K562 (cell line): ENCODE measurements around the gene B4GALNT4. TPM values are rescaled to one million over a fixed set of nuclear protein-coding genes. Genes with fewer than 3 reads are reported as not detected.

Experiments
- ATAC-seq: fragments of 200-7000 bp; cut with Tn5 transposase; 3 replicates; pipeline ENCODE4 v1.9.1; 2020; ENCODE audit warnings: moderate library complexity
- BruUV-seq: library from RNA; stranded (reverse); fragments of 400-500 nt; replicated peaks from 2 replicates; lab custom pipeline; 2021; lab: Mats Ljungman, UMichigan
- CTCF ChIA-PET: fragments of 300-600 bp; formaldehyde crosslinking; extraction: SDS; loops from one replicate; lab custom pipeline; 2021; ENCODE audit warnings: low intra/inter-chr PET ratio; lab: Yijun Ruan, JAX
- POLR2A ChIA-PET: fragments of 300-600, 350-650 bp; sonication (Branson Sonifier 250); formaldehyde crosslinking; extraction: SDS; loops from one replicate; lab custom pipeline; 2021; ENCODE audit warnings: antibody characterized with exemption, inconsistent platforms; lab: Yijun Ruan, JAX
- DNase-seq, 4 experiments: peaks; one replicate each; pipeline versions ENCODE4 v3.0.0 to v3.0.0-alpha.2; 2011 to 2018; ENCODE audit warnings: low spot score in 3 of 4, mixed read lengths in 3 of 4; ENCODE audit errors: extremely low read depth in 1 of 4
- FAIRE-seq: peaks from 2 replicates; lab custom pipeline; 2011; peaks lifted over from hg19 to GRCh38; lab: Jason Lieb, UNC
- H2AFZ ChIP-seq: 2 replicates; pipeline ENCODE4 v1.6.0; 2011; ENCODE audit warnings: low read depth, low read length, control low read depth, inconsistent platforms
- H3K27ac ChIP-seq: fragments of 200-600 bp; 3 replicates; pipeline ENCODE4 v1.8.0; 2011; ENCODE audit warnings: low read depth, mild to moderate bottlenecking, control low read depth, inconsistent platforms, low read length, moderate library complexity, mixed read lengths; ENCODE audit errors: extremely low read depth
- H3K27me3 ChIP-seq, 2 experiments: fragments of 300-600 bp in 1 of 2; 2 replicates in 1 of 2; 3 replicates in 1 of 2; pipeline versions ENCODE4 v1.6.0 to v1.8.0; 2011; ENCODE audit warnings: inconsistent platforms in 2 of 2, low read length in 2 of 2, mild to moderate bottlenecking in 1 of 2, mixed read lengths in 1 of 2, moderate library complexity in 1 of 2; ENCODE audit not compliant: control insufficient read depth in 2 of 2, insufficient read depth in 2 of 2
- H3K36me3 ChIP-seq: fragments of 300-600 bp; 3 replicates; pipeline ENCODE4 v1.8.0; 2011; ENCODE audit warnings: mild to moderate bottlenecking, low read length, inconsistent platforms; ENCODE audit not compliant: control insufficient read depth, insufficient read depth
- H3K4me1 ChIP-seq, 2 experiments: fragments of 200-600 bp in 1 of 2; replicated peaks in 1 of 2; 2 replicates in 1 of 2; 3 replicates in 1 of 2; pipeline versions ENCODE4 v1.5.1 to v1.8.0; 2011; ENCODE audit warnings: inconsistent platforms in 2 of 2, low read length in 2 of 2, mild to moderate bottlenecking in 1 of 2, mixed read lengths in 1 of 2, moderate library complexity in 1 of 2; ENCODE audit not compliant: control insufficient read depth in 2 of 2, insufficient read depth in 2 of 2
- H3K4me2 ChIP-seq: 2 replicates; pipeline ENCODE4 v1.6.1; 2011; ENCODE audit warnings: low read length, control low read depth, inconsistent platforms, mixed read lengths; ENCODE audit not compliant: insufficient read depth
- H3K4me3 ChIP-seq: fragments of 200-600 bp; sonication (generic), shearing (Covaris generic); 2 replicates; pipeline ENCODE4 v1.5.1; 2016; ENCODE audit warnings: control low read depth, inconsistent platforms
- H3K79me2 ChIP-seq: fragments of 200-600 bp; 3 replicates; pipeline ENCODE4 v1.8.0; 2011; ENCODE audit warnings: low read length, inconsistent platforms; ENCODE audit not compliant: control insufficient read depth, insufficient read depth
- H3K9ac ChIP-seq, 2 experiments: 2 replicates each; pipeline versions ENCODE4 v1.6.0 to v1.6.1; 2011; ENCODE audit warnings: low read depth in 2 of 2, low read length in 2 of 2, control low read depth in 1 of 2, inconsistent platforms in 1 of 2, mild to moderate bottlenecking in 1 of 2, mixed read lengths in 1 of 2; ENCODE audit not compliant: insufficient read depth in 1 of 2
- H3K9me1 ChIP-seq: one replicate; pipeline ENCODE4 v1.6.0; 2011; ENCODE audit warnings: inconsistent platforms, mild to moderate bottlenecking, low read length, moderate library complexity; ENCODE audit not compliant: control insufficient read depth, insufficient read depth
- H3K9me3 ChIP-seq: replicated peaks from 2 replicates; pipeline ENCODE4 v1.5.1; 2011; ENCODE audit warnings: low read depth, low read length, inconsistent platforms; ENCODE audit not compliant: control insufficient read depth, insufficient read depth
- H4K20me1 ChIP-seq: replicated peaks from 2 replicates; pipeline ENCODE4 v1.6.1; 2011; ENCODE audit warnings: low read length, inconsistent platforms, mixed read lengths; ENCODE audit not compliant: control insufficient read depth, insufficient read depth
- BHLHE40 ChIP-seq: IDR thresholded peaks from 2 replicates; pipeline ENCODE4 v1.6.1; 2011; ENCODE audit warnings: low read length, improper control_type of control experiment
- E2F6 ChIP-seq, 2 experiments: IDR thresholded peaks; 2 replicates each; pipeline ENCODE4 v1.6.1; 2011; ENCODE audit warnings: borderline replicate concordance in 1 of 2, control low read depth in 1 of 2, low read depth in 1 of 2, low read length in 1 of 2, mild to moderate bottlenecking in 1 of 2, mixed read lengths in 1 of 2, moderate library complexity in 1 of 2; ENCODE audit not compliant: insufficient read depth in 1 of 2, insufficient read length in 1 of 2, poor library complexity in 1 of 2, severe bottlenecking in 1 of 2; ENCODE audit errors: extremely low read depth in 1 of 2
- GABPB1 ChIP-seq: sonication (generic); formaldehyde crosslinking; IDR thresholded peaks from 2 replicates; pipeline ENCODE4 v1.8.0; 2022; ENCODE audit warnings: mild to moderate bottlenecking, missing genetic modification reagents
- HNRNPH1 ChIP-seq: fragments of 200-400 bp; formaldehyde crosslinking; optimal IDR thresholded peaks from 2 replicates; pipeline ENCODE3; 2017; ENCODE audit warnings: low read depth, mild to moderate bottlenecking, low read length, moderate library complexity
- JUN ChIP-seq, 2 experiments: sonication (generic) in 1 of 2; formaldehyde crosslinking in 1 of 2; IDR thresholded peaks; 2 replicates each; pipeline versions ENCODE4 v1.6.1 to v1.8.0; 2012 to 2022; ENCODE audit warnings: borderline replicate concordance in 2 of 2, mild to moderate bottlenecking in 2 of 2, improper control_type of control experiment in 1 of 2, low read depth in 1 of 2, low read length in 1 of 2, missing genetic modification reagents in 1 of 2
- NEUROD1 ChIP-seq: fragments of 150-350 bp; IDR thresholded peaks from 2 replicates; pipeline ENCODE4 v1.6.1; 2014; ENCODE audit warnings: borderline replicate concordance, low read length, low read depth; ENCODE audit not compliant: partially characterized antibody
- NRF1 ChIP-seq, 2 experiments: fragments of 450-650 bp; IDR thresholded peaks in 1 of 2; conservative IDR thresholded peaks in 1 of 2; 2 replicates each; pipeline ENCODE4 v1.6.1; 2014; ENCODE audit warnings: mild to moderate bottlenecking in 2 of 2
- POLR2AphosphoS5 ChIP-seq: IDR thresholded peaks from 2 replicates; pipeline ENCODE4 v1.6.1; 2011; ENCODE audit warnings: mild to moderate bottlenecking, low read depth, low read length, moderate library complexity; ENCODE audit not compliant: control insufficient read depth, insufficient read depth
- POLR2G ChIP-seq: fragments of 200-400 bp; formaldehyde crosslinking; IDR thresholded peaks from 2 replicates; pipeline ENCODE4 v1.6.1; 2017; ENCODE audit warnings: low read depth, mild to moderate bottlenecking, antibody characterized with exemption, low read length, moderate library complexity
- SP1 ChIP-seq: sonication (generic); formaldehyde crosslinking; IDR thresholded peaks from 2 replicates; pipeline ENCODE4 v1.8.1; 2022; ENCODE audit warnings: mild to moderate bottlenecking, missing genetic modification reagents
- TSHZ1 ChIP-seq: fragments of 250-450 bp; sonication (Bioruptor Pico); IDR thresholded peaks from 2 replicates; pipeline ENCODE4 v1.4.0; 2020; ENCODE audit warnings: mild to moderate bottlenecking, moderate library complexity
- ZFX ChIP-seq: sonication (generic); formaldehyde crosslinking; IDR thresholded peaks from 2 replicates; pipeline ENCODE4 v1.8.0; 2022; ENCODE audit warnings: mild to moderate bottlenecking, missing genetic modification reagents, moderate library complexity
- WGBS: fragments of 100-300 bp; shearing (Covaris generic); methylation state at CpG from one replicate; pipeline ENCODE4 v1.1.6; 2016; ENCODE audit warnings: low coverage, mixed read lengths; ENCODE audit not compliant: insufficient coverage; ENCODE audit errors: missing lambda C conversion rate; 5-methylcytosine and 5-hydroxymethylcytosine counted together
- in situ Hi-C: fragments of 300-500 bp; cut with MboI; formaldehyde crosslinking; loops from 4 replicates; pipeline ENCODE4 v1.15.0; 2018; ENCODE audit warnings: inconsistent platforms, mixed read lengths
- intact Hi-C: fragments of 100-400 bp; cut with micrococcal nuclease; formaldehyde crosslinking; loops from 2 replicates; pipeline ENCODE4 v1.14.2; 2022
- polyA plus RNA-seq, 8 experiments: library from polyadenylated mRNA; depleted of rRNA in 4 of 8; stranded (reverse) in 5 of 8; unstranded in 3 of 8; fragments of >200 nt; fragmentation: Nextera tagmentation in 2 of 8; fragmentation: Illumina TruSeq in 1 of 8; extraction: Ambion mirVana in 2 of 8; extraction: Trizol in 1 of 8; gene quantifications; 2 replicates each; pipeline versions ENCODE4 v1.2.1 to v1.2.3, GENCODE V29; 2011 to 2014; ENCODE audit warnings: inconsistent platforms in 1 of 8, missing spikeins in 1 of 8
- total RNA-seq, 7 experiments: library from RNA; depleted of rRNA in 6 of 7; stranded (reverse); fragments of >200 nt in 6 of 7; fragmentation: Illumina TruSeq in 2 of 7; extraction: Trizol in 2 of 7; gene quantifications; 2 replicates each; pipeline versions ENCODE4 v1.2.1 to v1.2.3, GENCODE V29; 2011 to 2021; ENCODE audit warnings: low replicate concordance in 1 of 7
- TF ChIP-seq, protein P1 (sequence below): IDR thresholded peaks from 2 replicates; pipeline ENCODE4 v1.6.1; 2011; ENCODE audit not compliant: insufficient read length; ENCODE audit errors: extremely low read depth

The B4GALNT4 gene
- total and polyA plus RNA-seq, 9 of the 15 experiments (the other 6 are each of a cell fraction or from before 2014, with no cell fraction given): 0.20 to 37.1 (median 10.8) TPM; not detected in 1

DNA sequence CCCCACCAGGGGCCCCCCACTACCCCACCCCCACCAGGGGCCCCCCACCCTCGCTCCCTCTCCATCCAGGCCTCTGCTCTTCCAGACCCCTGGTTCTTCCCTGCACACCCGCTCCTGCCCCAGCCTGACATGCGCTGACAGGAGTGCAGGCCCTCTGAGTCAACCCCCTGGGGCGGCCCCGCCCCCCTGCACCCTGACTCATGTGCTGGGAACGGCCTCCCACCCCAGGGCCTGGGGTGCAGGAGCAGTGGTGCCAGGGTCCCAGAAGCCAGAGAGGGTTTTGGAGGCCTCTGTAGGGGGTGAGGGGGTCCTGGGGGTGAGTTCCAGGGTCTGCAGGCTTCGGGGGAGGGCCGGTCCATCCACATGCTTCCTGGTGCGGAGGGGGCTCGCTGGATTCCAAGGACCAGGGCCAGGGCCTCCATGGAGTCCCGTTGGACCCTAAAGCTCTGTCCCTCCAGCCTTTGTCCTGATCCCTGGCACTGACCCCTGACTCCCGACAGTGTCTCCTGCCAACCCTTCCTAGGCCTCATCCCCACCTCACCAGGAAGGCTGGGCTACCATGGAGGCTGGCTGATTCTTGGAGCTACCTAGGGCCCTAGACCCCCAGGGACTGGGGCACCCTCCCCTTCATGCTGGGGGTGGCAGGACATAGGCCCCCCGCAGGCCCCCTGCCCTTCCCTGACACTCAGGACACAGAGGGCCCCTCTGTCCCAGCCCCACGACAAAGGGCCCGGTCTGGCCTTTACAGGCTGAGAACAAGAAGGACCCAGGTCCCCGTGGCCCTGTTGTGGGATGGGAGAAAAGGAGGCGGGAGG, 24.1 kb downstream of the B4GALNT4 start:
- ATAC-seq (peak; percentile 84), DNase-seq (peak; percentile 86 to 95 (median 90)), FAIRE-seq (peak; percentile 79)
- no peaks in the 10 kb centered on the region for H3K9me3 ChIP-seq
- POLR2A ChIA-PET: interaction anchor here (0.6 to 1.3 kb wide), 2 partner anchors 14 to 101 kb away, joined by 3 to 4 read pairs; no protein-coding TSS in a partner anchor
- H3K4me2 ChIP-seq: peak overlapping the region; percentile 97
- H3K9me1 ChIP-seq: no peaks in the 10 kb centered on the region
- H2AFZ ChIP-seq: peak overlapping the region; percentile 88
- BruUV-seq: no TSS peak
- H3K27me3 ChIP-seq: no peaks in the 10 kb centered on the region
- CTCF ChIA-PET: no interaction called here
- no peaks in the 10 kb centered on the region for H4K20me1 ChIP-seq
- peaks cover 30% of the 10 kb centered on the region; the same call in 2 of the 3 replicates for H3K36me3 ChIP-seq
- H3K4me3 ChIP-seq: peak overlapping the region; percentile 67
- in situ Hi-C loops (no loop called here), intact Hi-C loops (loop anchor here (5.0 kb wide), 1 partner anchor 54 kb away; no protein-coding TSS in a partner anchor)
- peak overlapping the region; percentile 93 for H3K27ac ChIP-seq
- H3K4me1 ChIP-seq: peaks cover 27 to 75% of the 10 kb centered on the region in 2 experiments
- WGBS: 10% methylated on average over 9 of the region's 17 CpGs
- H3K79me2 ChIP-seq: peaks cover 35% of the 10 kb centered on the region
- peak overlapping the region; percentile 94 to 99 for H3K9ac ChIP-seq
- no peak for TF ChIP-seq ZFX (CRISPR knock-in tag)
- TF ChIP-seq E2F6 (IDR thresholded peaks at IDR 0.05; ENCODE audit: borderline replicate concordance in 1 of 2, extremely low read depth in 1 of 2, insufficient read depth in 1 of 2, insufficient read length in 1 of 2, low read depth in 1 of 2, low read length in 1 of 2, poor library complexity in 1 of 2, severe bottlenecking in 1 of 2): peak in 1 of 2 experiments; percentile 40
- TF ChIP-seq GABPB1 (CRISPR knock-in tag): 0 out of 2 replicates have a peak, but pooled peaks have one; percentile 2
- TF ChIP-seq, protein P1, sequence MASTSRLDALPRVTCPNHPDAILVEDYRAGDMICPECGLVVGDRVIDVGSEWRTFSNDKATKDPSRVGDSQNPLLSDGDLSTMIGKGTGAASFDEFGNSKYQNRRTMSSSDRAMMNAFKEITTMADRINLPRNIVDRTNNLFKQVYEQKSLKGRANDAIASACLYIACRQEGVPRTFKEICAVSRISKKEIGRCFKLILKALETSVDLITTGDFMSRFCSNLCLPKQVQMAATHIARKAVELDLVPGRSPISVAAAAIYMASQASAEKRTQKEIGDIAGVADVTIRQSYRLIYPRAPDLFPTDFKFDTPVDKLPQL: no peak
- peak; percentile 65 to 71 for TF ChIP-seq NRF1 (conservative IDR thresholded peaks at IDR 0.05 in 1 of 2, IDR thresholded peaks at IDR 0.05 in 1 of 2)
- peak; percentile 35 for TF ChIP-seq NEUROD1
- 0 out of 2 replicates have a peak, but pooled peaks have one; percentile 16 for TF ChIP-seq SP1 (CRISPR knock-in tag)
- TF ChIP-seq TSHZ1 (CRISPR knock-in tag): no peak
- peak; percentile 61 for TF ChIP-seq POLR2G
- peak; percentile 81 for TF ChIP-seq JUN (IDR thresholded peaks at IDR 0.05; ENCODE audit: borderline replicate concordance, low read depth, low read length)
- TF ChIP-seq JUN (CRISPR knock-in tag; IDR thresholded peaks at IDR 0.05; ENCODE audit: borderline replicate concordance): no peak
- peak; percentile 30; the same call in 1 of the 2 replicates for TF ChIP-seq POLR2AphosphoS5
- peak; percentile 51; the same call in 1 of the 2 replicates for TF ChIP-seq BHLHE40
- no peak for TF ChIP-seq HNRNPH1
